Measurements from ENCODE around the gene C1S. TPM values are rescaled to one million over a fixed set of nuclear protein-coding genes. Genes with fewer than 3 reads are reported as not detected.
"Not testable (repeated sequence)": the region's sequence is repeated elsewhere in the genome, so short reads cannot be mapped to it uniquely, and the experiment has no call there.

The C1S gene
- total RNA-seq, 1 donor from 2014 or later, result 2.1 TPM

- H3K27me3 Mint-ChIP-seq (ENCODE audit: insufficient read depth, low read depth), result peaks cover 4% of the 10 kb centered on the region
- no peaks in the 10 kb centered on the region for H3K27me3 ChIP-seq
Measured at GRCh38 chr12:7045913-7046312, 14.6 kb upstream of the C1S start.

GRCh38 chr12:7046383-7047105, 14.0 kb upstream of the C1S start:
- no peaks in the 10 kb centered on the region for H3K36me3 Mint-ChIP-seq

More at GRCh38 chr12:7045913-7046312, 14.6 kb upstream of the C1S start:
- no peaks in the 10 kb centered on the region for H3F3A ChIP-seq (ENCODE audit: low read depth)
- H3K4me3 ChIP-seq, result no peak overlapping the region
- Mint-ChIP-seq H3K4me1 (peaks cover 2% of the 10 kb centered on the region), H3K4me3 (no peak overlapping the region), H3K36me3 (no peaks in the 10 kb centered on the region), H3K27ac (no peak overlapping the region), H3K9me3 (peaks cover 8% of the 10 kb centered on the region)
- no peaks in the 10 kb centered on the region for H3K9me3 ChIP-seq (ENCODE audit: low read depth)
- no peak overlapping the region for H3K9ac ChIP-seq
- no peak for DNase-seq (ENCODE audit: low spot score)
- H3K4me1 ChIP-seq, result no peaks in the 10 kb centered on the region
- no peaks in the 10 kb centered on the region for H3K79me2 ChIP-seq (ENCODE audit: low read depth)
- no peak for TF ChIP-seq EZH2phosphoT487 (IDR thresholded peaks at IDR 0.05)
- TF ChIP-seq CTCF (IDR thresholded peaks at IDR 0.05), result no peak
- no peak for TF ChIP-seq EZH2 (IDR thresholded peaks at IDR 0.05)
- no peaks in the 10 kb centered on the region for H3K36me3 ChIP-seq
- H3K27ac ChIP-seq, result no peak overlapping the region
- H2AFZ ChIP-seq (replicated peaks), result no peak overlapping the region
- no peak overlapping the region for H3K4me2 ChIP-seq
- H4K20me1 ChIP-seq (ENCODE audit: low read depth), result no peaks in the 10 kb centered on the region

GRCh38 chr12:7047306-7047705, 13.2 kb upstream of the C1S start:
- DNase-seq (ENCODE audit: low spot score), result no peak
- Mint-ChIP-seq H3K4me3 (no peak overlapping the region), H3K27me3 (ENCODE audit: insufficient read depth, low read depth) (peaks cover 5% of the 10 kb centered on the region), H3K9me3 (peaks cover 8% of the 10 kb centered on the region), H3K4me1 (no peaks in the 10 kb centered on the region), H3K36me3 (no peaks in the 10 kb centered on the region), H3K27ac (no peak overlapping the region)
- no peak overlapping the region for H2AFZ ChIP-seq (replicated peaks)
- H3K4me1 ChIP-seq, result no peaks in the 10 kb centered on the region
- no peak overlapping the region for H3K4me3 ChIP-seq
- no peak overlapping the region for H3K9ac ChIP-seq
- H3K9me3 ChIP-seq (ENCODE audit: low read depth), result no peaks in the 10 kb centered on the region
- no peak for TF ChIP-seq EZH2 (IDR thresholded peaks at IDR 0.05)
- TF ChIP-seq CTCF (IDR thresholded peaks at IDR 0.05), result no peak
- TF ChIP-seq EZH2phosphoT487 (IDR thresholded peaks at IDR 0.05), result no peak
- no peaks in the 10 kb centered on the region for H4K20me1 ChIP-seq (ENCODE audit: low read depth)
- H3K79me2 ChIP-seq (ENCODE audit: low read depth), result no peaks in the 10 kb centered on the region
- H3K27me3 ChIP-seq, result no peaks in the 10 kb centered on the region
- H3K27ac ChIP-seq, result no peak overlapping the region
- no peaks in the 10 kb centered on the region for H3F3A ChIP-seq (ENCODE audit: low read depth)
- no peak overlapping the region for H3K4me2 ChIP-seq
- no peaks in the 10 kb centered on the region for H3K36me3 ChIP-seq

More at GRCh38 chr12:7046383-7047105, 14.0 kb upstream of the C1S start:
- Histone ChIP-seq H3K27me3 (no peaks in the 10 kb centered on the region), H3K9me3 (ENCODE audit: low read depth) (no peaks in the 10 kb centered on the region), H3K4me3 (no peak overlapping the region), H3F3A (ENCODE audit: low read depth) (no peaks in the 10 kb centered on the region), H3K9ac (no peak overlapping the region), H2AFZ (replicated peaks) (no peak overlapping the region), H3K36me3 (no peaks in the 10 kb centered on the region), H4K20me1 (ENCODE audit: low read depth) (no peaks in the 10 kb centered on the region), H3K79me2 (ENCODE audit: low read depth) (no peaks in the 10 kb centered on the region), H3K27ac (no peak overlapping the region), H3K4me2 (no peak overlapping the region), H3K4me1 (no peaks in the 10 kb centered on the region)
- no peak for DNase-seq (ENCODE audit: low spot score)
- TF ChIP-seq EZH2phosphoT487 (IDR thresholded peaks at IDR 0.05) (no peak), EZH2 (IDR thresholded peaks at IDR 0.05) (no peak), CTCF (IDR thresholded peaks at IDR 0.05) (no peak)
- no peaks in the 10 kb centered on the region for H3K4me1 Mint-ChIP-seq
- H3K27me3 Mint-ChIP-seq (ENCODE audit: insufficient read depth, low read depth), result peaks cover 4% of the 10 kb centered on the region
- H3K4me3 Mint-ChIP-seq, result no peak overlapping the region
- H3K9me3 Mint-ChIP-seq, result peaks cover 8% of the 10 kb centered on the region
- H3K27ac Mint-ChIP-seq, result no peak overlapping the region

- H3K27ac Mint-ChIP-seq; H3K4me2 ChIP-seq; H3K4me3 ChIP-seq; H2AFZ ChIP-seq (replicated peaks); H3K9me3 Mint-ChIP-seq; H3K4me3 Mint-ChIP-seq; DNase-seq (ENCODE audit: low spot score); H3K27me3 ChIP-seq; H3K9me3 ChIP-seq (ENCODE audit: low read depth); H3K79me2 ChIP-seq (ENCODE audit: low read depth); H3K36me3 ChIP-seq; H3K36me3 Mint-ChIP-seq; H4K20me1 ChIP-seq (ENCODE audit: low read depth); H3K9ac ChIP-seq; H3K27me3 Mint-ChIP-seq (ENCODE audit: insufficient read depth, low read depth); H3F3A ChIP-seq (ENCODE audit: low read depth); H3K27ac ChIP-seq; H3K4me1 ChIP-seq; H3K4me1 Mint-ChIP-seq: not testable (repeated sequence)
Measured at GRCh38 chr12:7049445-7049951, 11.0 kb upstream of the C1S start.

GRCh38 chr12:7049973-7050372, 10.5 kb upstream of the C1S start:
- not testable (repeated sequence) for H3K4me2 ChIP-seq; H3K27me3 Mint-ChIP-seq (ENCODE audit: insufficient read depth, low read depth); H3K9me3 ChIP-seq (ENCODE audit: low read depth); H3K79me2 ChIP-seq (ENCODE audit: low read depth); H2AFZ ChIP-seq (replicated peaks); H3F3A ChIP-seq (ENCODE audit: low read depth); H3K4me1 ChIP-seq; H3K4me3 ChIP-seq; H3K27ac Mint-ChIP-seq; H3K36me3 ChIP-seq; H3K27me3 ChIP-seq; H3K4me1 Mint-ChIP-seq; DNase-seq (ENCODE audit: low spot score); H4K20me1 ChIP-seq (ENCODE audit: low read depth); H3K27ac ChIP-seq; H3K4me3 Mint-ChIP-seq; H3K9ac ChIP-seq; H3K36me3 Mint-ChIP-seq; H3K9me3 Mint-ChIP-seq

Data from neural progenitor cell (in vitro differentiated cells).